Fibroblast of villous mesenchyme (primary cell): Measurements from ENCODE around the gene TMCO4. TPM values are rescaled to one million over a fixed set of nuclear protein-coding genes. Genes with fewer than 3 reads are reported as not detected.

Experiments
- DNase-seq: peaks from one replicate; pipeline ENCODE4 v3.0.0-alpha.2; 2010; ENCODE audit warnings: low read depth
- H3K4me3 ChIP-seq: 2 replicates; pipeline ENCODE4 v1.5.1; 2011; ENCODE audit warnings: low read depth, mild to moderate bottlenecking, low read length
- CTCF ChIP-seq: IDR thresholded peaks from 2 replicates; pipeline ENCODE4 v1.5.1; 2012; ENCODE audit warnings: low read depth, mild to moderate bottlenecking, low read length; ENCODE audit not compliant: insufficient read depth
- total RNA-seq: library from RNA; depleted of rRNA; stranded (reverse); fragments of >200 nt; gene quantifications from 2 replicates; pipeline ENCODE4 v1.2.3, GENCODE V29; 2012

TMCO4 gene
- total RNA-seq, 1 donor: 20.7 TPM

- DNase-seq: no peak
- TF ChIP-seq CTCF: no peak
- H3K4me3 ChIP-seq: no peak overlapping the region
These were observed 13.9 kb upstream of the TMCO4 start for GRCh38 chr1:19813643-19813960.

GRCh38 chr1:19812875-19813642, 13.3 kb upstream of the TMCO4 start:
- peak; percentile 72 for DNase-seq
- H3K4me3 ChIP-seq: no peak overlapping the region
- TF ChIP-seq CTCF: no peak

GRCh38 chr1:19811206-19811851, 11.6 kb upstream of the TMCO4 start:
- no peak overlapping the region for H3K4me3 ChIP-seq
- peak; percentile 48 for DNase-seq
- peak; percentile 67 for TF ChIP-seq CTCF

- no peak for TF ChIP-seq CTCF
- no peak overlapping the region for H3K4me3 ChIP-seq
- no peak for DNase-seq
These were observed 9.5 kb upstream of the TMCO4 start for GRCh38 chr1:19809044-19809750.

- DNase-seq: no peak
- TF ChIP-seq CTCF: no peak
- no peak overlapping the region for H3K4me3 ChIP-seq
These were observed 8.6 kb upstream of the TMCO4 start for GRCh38 chr1:19808351-19808750.

GRCh38 chr1:19804831-19805251, 5.1 kb upstream of the TMCO4 start:
- no peak for TF ChIP-seq CTCF
- no peak for DNase-seq

More at GRCh38 chr1:19804831-19805251, 5.1 kb upstream of the TMCO4 start:
- no peak overlapping the region for H3K4me3 ChIP-seq
